ENCODE results near the gene UNC80. TPM values are rescaled to one million over a fixed set of nuclear protein-coding genes. Genes with fewer than 3 reads are reported as not detected.

UNC80 gene
- polyA plus RNA-seq, 1 donor (not counting 4 experiments of a cell fraction or from before 2014, with no cell fraction given) = 0.13 TPM

DNA sequence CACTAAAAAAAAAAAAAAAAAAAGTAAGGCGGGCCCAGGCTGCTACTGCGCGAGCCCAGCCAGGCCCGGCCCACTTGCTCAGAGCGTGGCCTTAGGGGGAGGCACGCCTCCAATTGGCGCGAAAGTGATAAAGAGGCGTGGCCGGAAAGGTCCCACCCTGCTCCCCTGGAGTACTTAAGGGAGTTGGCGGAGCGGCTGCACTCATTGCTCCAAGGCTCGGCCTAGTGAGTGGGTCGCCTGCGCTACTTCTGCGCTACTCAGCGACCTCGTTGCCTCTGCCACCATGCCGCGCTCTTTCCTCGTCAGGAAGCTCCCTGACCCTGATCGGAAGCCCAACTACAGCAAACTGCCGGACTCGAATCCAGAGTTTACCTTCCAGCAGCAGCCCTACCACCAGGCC is 36.9 kb downstream of the UNC80 start:
- no peak overlapping the region for H3K27ac ChIP-seq (ENCODE audit: control insufficient read depth, insufficient read depth, low read length)
- H3K9me3 ChIP-seq (ENCODE audit: control insufficient read depth, low read depth, low read length) = no peaks in the 10 kb centered on the region
- no peaks in the 10 kb centered on the region for H3K79me2 ChIP-seq (ENCODE audit: control insufficient read depth, insufficient read depth, low read length)
- no peaks in the 10 kb centered on the region for H4K20me1 ChIP-seq (ENCODE audit: control insufficient read depth, extremely low read depth, insufficient read depth, low read length)
- no peak for TF ChIP-seq EZH2 (IDR thresholded peaks at IDR 0.05; ENCODE audit: low read length)
- TF ChIP-seq, protein P1, sequence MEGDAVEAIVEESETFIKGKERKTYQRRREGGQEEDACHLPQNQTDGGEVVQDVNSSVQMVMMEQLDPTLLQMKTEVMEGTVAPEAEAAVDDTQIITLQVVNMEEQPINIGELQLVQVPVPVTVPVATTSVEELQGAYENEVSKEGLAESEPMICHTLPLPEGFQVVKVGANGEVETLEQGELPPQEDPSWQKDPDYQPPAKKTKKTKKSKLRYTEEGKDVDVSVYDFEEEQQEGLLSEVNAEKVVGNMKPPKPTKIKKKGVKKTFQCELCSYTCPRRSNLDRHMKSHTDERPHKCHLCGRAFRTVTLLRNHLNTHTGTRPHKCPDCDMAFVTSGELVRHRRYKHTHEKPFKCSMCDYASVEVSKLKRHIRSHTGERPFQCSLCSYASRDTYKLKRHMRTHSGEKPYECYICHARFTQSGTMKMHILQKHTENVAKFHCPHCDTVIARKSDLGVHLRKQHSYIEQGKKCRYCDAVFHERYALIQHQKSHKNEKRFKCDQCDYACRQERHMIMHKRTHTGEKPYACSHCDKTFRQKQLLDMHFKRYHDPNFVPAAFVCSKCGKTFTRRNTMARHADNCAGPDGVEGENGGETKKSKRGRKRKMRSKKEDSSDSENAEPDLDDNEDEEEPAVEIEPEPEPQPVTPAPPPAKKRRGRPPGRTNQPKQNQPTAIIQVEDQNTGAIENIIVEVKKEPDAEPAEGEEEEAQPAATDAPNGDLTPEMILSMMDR (optimal IDR thresholded peaks at IDR 0.05 in 1 of 3, IDR thresholded peaks at IDR 0.05 in 1 of 3, conservative IDR thresholded peaks at IDR 0.05 in 1 of 3; ENCODE audit: extremely low read depth in 1 of 3, insufficient read depth in 2 of 3, low read length in 3 of 3) = no peak
- H3K36me3 ChIP-seq (ENCODE audit: control insufficient read depth in 2 of 2, extremely low read depth in 1 of 2, insufficient read depth in 2 of 2, low read length in 2 of 2) = no peaks in the 10 kb centered on the region
- dilution Hi-C loops (cut with MboI; ENCODE audit: extremely low pct_ligation_motif_present, low sequenced_read_pairs) = no loop called here
- H2AFZ ChIP-seq (ENCODE audit: control insufficient read depth, low read length) = no peak overlapping the region
- no peaks in the 10 kb centered on the region for H3K9me1 ChIP-seq (ENCODE audit: control insufficient read depth, extremely low read depth, insufficient read depth, low read length)
- H3K9ac ChIP-seq (ENCODE audit: control insufficient read depth, extremely low read depth, insufficient read depth, low read length) = no peak overlapping the region
- FAIRE-seq (no peak), DNase-seq (ENCODE audit: low read depth, low spot score) (no peak)
- no peaks in the 10 kb centered on the region for H3K27me3 ChIP-seq (ENCODE audit: control insufficient read depth, extremely low read depth, insufficient read depth, low read length)
- no peak overlapping the region for H3K4me3 ChIP-seq (ENCODE audit: control insufficient read depth in 2 of 3, extremely low read depth in 1 of 3, insufficient read depth in 2 of 3, low read depth in 1 of 3, low read length in 3 of 3)
- no peaks in the 10 kb centered on the region for H3K4me1 ChIP-seq (ENCODE audit: control insufficient read depth, extremely low read depth, insufficient read depth, low read length)
- no peak overlapping the region for H3K4me2 ChIP-seq (ENCODE audit: control insufficient read depth, extremely low read depth, insufficient read depth, low read depth, low read length)

DNA sequence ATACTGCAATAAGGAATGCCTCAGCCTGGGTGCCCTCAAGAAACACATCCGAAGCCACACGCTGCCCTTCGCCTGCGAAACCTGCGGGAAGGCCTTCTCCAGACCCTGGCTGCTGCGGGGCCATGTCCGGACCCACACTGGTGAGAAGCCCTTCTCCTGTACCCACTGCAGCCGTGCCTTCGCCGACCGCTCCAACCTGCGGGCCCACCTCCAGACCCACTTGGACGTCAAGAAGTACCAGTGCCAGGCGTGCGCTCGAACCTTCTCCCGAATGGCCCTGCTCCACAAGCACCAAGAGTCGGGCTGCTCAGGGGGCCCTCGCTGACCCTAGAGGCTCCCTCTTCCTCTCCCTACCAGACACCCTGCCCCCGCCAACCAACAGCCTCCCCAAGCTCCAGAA is 37.6 kb downstream of the UNC80 start:
- dilution Hi-C loops (cut with MboI; ENCODE audit: extremely low pct_ligation_motif_present, low sequenced_read_pairs) = no loop called here
- DNase-seq (ENCODE audit: low read depth, low spot score) (no peak), FAIRE-seq (no peak)
- H3K9ac ChIP-seq (ENCODE audit: control insufficient read depth, extremely low read depth, insufficient read depth, low read length) = no peak overlapping the region
- no peaks in the 10 kb centered on the region for H3K27me3 ChIP-seq (ENCODE audit: control insufficient read depth, extremely low read depth, insufficient read depth, low read length)
- no peaks in the 10 kb centered on the region for H4K20me1 ChIP-seq (ENCODE audit: control insufficient read depth, extremely low read depth, insufficient read depth, low read length)
- TF ChIP-seq, protein P1 (optimal IDR thresholded peaks at IDR 0.05 in 1 of 3, IDR thresholded peaks at IDR 0.05 in 1 of 3, conservative IDR thresholded peaks at IDR 0.05 in 1 of 3; ENCODE audit: extremely low read depth in 1 of 3, insufficient read depth in 2 of 3, low read length in 3 of 3) = no peak
- TF ChIP-seq EZH2 (IDR thresholded peaks at IDR 0.05; ENCODE audit: low read length) = no peak
- no peak overlapping the region for H2AFZ ChIP-seq (ENCODE audit: control insufficient read depth, low read length)
- no peak overlapping the region for H3K4me2 ChIP-seq (ENCODE audit: control insufficient read depth, extremely low read depth, insufficient read depth, low read depth, low read length)
- no peaks in the 10 kb centered on the region for H3K79me2 ChIP-seq (ENCODE audit: control insufficient read depth, insufficient read depth, low read length)
- H3K9me3 ChIP-seq (ENCODE audit: control insufficient read depth, low read depth, low read length) = no peaks in the 10 kb centered on the region
- H3K36me3 ChIP-seq (ENCODE audit: control insufficient read depth in 2 of 2, extremely low read depth in 1 of 2, insufficient read depth in 2 of 2, low read length in 2 of 2) = no peaks in the 10 kb centered on the region
- no peak overlapping the region for H3K27ac ChIP-seq (ENCODE audit: control insufficient read depth, insufficient read depth, low read length)
- H3K4me1 ChIP-seq (ENCODE audit: control insufficient read depth, extremely low read depth, insufficient read depth, low read length) = no peaks in the 10 kb centered on the region
- H3K9me1 ChIP-seq (ENCODE audit: control insufficient read depth, extremely low read depth, insufficient read depth, low read length) = no peaks in the 10 kb centered on the region
- no peak overlapping the region for H3K4me3 ChIP-seq (ENCODE audit: control insufficient read depth in 2 of 3, extremely low read depth in 1 of 3, insufficient read depth in 2 of 3, low read depth in 1 of 3, low read length in 3 of 3)

All from keratinocyte (primary cell).